Myocyte (in vitro differentiated cells): ENCODE results near the gene SRRM2. TPM values are rescaled to one million over a fixed set of nuclear protein-coding genes. Genes with fewer than 3 reads are reported as not detected.
A peak's percentile ranks its signal among the peaks of the same experiment; 100 is the strongest.

ENCODE experiments used
- DNase-seq: peaks from one replicate; pipeline ENCODE4 v3.0.0-alpha.2; 2012; ENCODE audit warnings: low read depth
- total RNA-seq: library from RNA; depleted of rRNA; stranded (reverse); fragments of >200 nt; gene quantifications from 2 replicates; pipeline ENCODE4 v1.2.3, GENCODE V29; 2014

Gene SRRM2
- total RNA-seq, 1 donor from 2014 or later = 93.8 TPM

- no peak for DNase-seq
Measured at GRCh38 chr16:2775765-2776499, 23.5 kb downstream of the SRRM2 start.

DNA sequence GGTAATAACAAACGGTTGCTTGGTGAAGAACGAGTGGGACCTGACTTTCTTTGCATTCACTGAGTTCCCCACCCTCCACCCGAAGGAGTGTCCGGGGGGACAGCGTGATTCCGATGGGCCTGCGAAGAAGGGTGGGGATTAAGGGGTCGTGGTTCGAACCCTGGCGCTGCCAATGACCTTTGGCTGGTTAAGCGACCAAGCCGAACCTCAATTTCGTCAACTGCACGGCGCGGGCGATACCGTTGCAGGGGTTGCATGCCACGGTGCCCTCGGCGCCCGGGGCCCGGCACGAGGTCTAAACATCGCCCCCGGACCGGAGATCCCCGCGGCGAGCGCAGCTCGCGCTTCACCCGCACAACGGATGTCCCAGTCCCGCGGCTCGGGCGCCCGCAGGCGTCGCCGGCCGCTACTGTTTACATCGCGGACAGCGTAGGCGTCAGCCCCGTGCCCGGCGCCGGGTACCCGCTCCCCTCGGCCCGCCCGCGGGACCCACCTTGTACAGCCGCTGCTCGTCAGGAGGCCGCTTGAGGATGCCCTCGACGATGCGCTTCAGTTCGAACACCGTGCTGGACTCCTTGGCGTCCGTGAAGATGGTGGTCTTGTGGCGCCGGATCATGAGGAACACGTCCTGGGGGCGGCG is 24.2 kb downstream of the SRRM2 start:
- DNase-seq = no peak

- DNase-seq = peak; percentile 86
Measured at GRCh38 chr16:2777231-2777902, 24.9 kb downstream of the SRRM2 start, which contains the start of gene ELOB. ELOB (minus strand) TSS chr16:2777280; CDS start chr16:2777239, 41 bp downstream.

DNA sequence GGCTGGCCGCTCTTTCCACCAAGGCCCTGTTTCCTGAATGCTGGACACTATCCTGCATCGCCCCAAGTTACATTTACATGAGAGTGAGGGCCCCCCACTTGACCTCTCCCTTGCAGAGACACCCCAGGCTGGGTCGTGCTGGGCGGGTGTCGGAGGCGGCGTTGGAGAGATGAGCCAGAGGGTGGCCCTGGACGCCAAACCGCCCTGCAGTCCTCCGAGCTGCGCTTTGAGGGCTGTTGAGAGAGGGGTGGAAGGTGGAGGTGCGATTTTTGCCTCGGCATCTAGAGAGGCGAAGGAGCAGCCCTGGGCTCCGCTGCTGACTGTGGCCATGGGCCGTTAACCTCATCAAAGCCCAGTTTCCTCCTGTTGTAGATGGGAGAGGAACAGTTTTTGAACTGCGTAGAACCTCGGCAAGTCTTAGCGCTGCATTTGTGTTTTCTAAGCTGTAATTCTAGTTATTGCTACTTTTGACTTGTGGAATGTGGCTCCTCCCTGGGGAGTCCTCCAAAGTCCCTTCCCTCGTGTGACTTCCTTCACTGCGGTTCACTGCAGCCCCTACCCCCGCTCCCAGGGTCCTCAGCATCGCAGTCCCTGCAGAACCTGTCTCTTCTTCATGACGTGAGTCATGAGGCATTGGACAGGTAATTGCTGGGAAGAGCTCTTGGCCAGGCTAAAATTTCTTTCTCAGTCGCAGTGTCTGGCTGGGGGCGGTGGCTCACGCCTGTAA is 25.6 kb downstream of the SRRM2 start:
- DNase-seq = no peak

GRCh38 chr16:2778630-2778958 is 26.2 kb downstream of the SRRM2 start:
- no peak for DNase-seq

- DNase-seq = no peak
Measured at GRCh38 chr16:2779151-2779920, 26.9 kb downstream of the SRRM2 start.

DNA sequence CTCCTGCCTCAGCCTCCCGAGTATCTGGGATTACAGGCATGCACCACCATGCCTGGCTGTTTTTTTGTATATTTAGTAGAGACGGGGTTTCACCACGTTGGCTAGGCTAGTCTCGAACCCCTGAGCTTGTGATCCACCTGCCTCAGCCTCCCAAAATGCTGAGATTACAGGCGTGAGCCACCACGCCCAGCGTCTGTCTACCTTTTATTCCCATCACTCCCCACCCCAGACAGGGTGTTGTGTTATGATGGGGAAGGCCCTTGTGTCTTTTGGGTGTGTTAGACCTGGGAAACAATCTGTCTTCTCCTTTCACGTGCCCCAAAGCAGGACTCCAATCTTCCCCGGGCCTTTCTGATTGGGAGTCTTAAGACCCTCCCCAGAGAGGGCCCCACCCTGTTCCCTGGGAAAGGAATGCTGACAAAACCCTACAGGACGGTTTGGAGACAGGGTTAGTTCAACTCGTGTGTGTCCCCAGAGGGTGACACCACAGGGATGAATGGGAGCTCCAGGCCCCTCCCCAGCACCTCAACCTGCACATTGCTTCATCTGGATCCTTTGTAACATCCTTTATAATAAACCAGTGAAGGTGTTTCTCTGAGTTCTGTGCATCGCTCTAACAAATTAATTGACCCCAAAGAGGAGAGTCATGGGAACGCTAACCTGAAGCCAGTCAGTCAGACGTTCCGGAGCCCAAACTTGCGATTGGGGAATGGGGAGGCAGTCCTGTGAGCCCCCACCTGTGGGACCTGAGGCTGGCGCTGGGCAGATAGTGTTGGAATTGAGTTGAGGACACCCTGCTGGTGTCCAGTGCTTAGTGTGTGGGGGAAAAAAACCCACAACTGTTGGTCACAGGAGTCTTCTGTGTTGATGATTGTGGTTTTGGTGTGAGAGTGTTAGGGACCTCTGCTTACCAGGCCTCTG is 27.8 kb downstream of the SRRM2 start:
- DNase-seq = no peak

DNA sequence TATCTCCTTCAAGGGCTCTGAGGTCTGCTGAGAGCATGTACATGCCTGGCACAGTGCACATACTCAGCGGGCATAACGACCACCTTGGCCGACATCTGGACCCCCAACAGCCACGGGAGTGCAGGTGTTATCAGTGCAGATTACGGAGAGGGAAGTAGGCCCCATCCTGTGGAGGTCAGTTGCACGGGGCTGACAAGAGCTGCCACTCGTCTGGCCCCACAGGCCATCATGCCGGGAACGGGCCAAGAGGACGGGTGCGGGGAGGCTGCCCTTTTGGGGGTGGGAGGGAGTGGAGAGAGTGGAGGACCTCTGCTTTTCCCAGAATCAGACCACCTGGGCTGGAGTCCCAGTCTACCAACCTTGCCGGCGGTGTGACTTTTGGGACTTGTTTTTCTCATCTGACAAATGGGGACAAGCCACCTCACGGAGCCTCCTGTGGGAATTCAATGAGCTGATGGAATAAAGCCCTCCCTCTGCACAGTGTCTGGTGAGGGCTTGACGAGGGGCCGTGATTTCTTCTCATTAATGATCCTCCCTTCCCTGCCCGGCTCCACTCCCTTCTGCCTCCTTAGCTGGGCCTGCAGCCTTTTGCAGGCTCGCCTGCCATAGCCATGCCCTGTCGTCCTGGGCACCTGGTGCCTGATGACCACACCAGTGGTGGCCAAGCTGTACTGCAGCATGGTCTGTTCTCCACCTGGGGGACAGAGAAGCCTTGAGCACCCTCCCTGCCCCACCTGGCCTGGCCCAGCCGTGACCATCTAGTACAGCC is 30.3 kb downstream of the SRRM2 start:
- DNase-seq = no peak

GRCh38 chr16:2783581-2784357 is 31.3 kb downstream of the SRRM2 start:
- DNase-seq = no peak

- no peak for DNase-seq
Measured at GRCh38 chr16:2784358-2785100, 32.1 kb downstream of the SRRM2 start.

DNA sequence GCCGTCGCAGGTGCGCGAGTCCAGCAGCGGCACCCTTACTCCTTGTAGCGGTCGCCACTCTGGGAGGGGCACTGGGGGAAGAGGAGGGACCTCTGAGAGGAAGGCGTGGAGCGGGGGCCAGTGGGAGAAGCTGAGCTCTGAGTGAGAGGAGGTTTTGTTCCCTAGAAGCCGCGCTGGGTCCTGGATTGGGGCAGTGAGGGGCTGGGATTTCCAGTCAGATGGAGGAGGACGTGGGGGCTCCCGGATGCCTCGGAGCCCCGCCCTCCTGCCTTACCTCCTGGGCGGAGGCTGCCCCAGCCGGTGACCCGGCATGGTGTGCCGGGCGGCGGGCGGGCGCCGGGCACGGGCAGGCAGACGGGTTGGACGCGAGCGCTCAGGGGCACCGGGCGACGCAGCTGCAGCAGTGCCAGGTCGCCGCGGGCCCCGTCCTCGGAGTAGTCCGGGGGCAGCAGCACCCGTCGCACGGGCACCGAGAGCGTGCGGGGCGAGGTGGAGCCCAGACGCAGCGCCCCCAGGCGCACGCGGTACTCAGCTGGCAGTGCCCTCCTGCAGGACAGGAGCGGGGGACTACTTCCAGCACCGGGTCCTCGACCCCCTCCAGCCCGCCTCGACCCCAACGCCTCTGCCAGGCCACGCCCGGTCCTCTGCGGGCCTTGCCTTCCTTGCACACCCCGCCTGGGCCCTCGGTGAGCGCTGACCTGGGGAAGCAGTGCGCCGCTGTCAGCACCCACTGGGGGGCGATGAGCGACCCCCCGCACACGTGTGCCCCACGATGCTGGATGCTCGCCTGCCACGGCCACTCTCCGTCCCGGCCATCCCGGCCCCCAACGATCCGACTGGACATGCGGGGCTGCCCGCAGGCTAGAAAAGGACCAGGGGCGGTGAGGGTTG is 32.9 kb downstream of the SRRM2 start:
- no peak for DNase-seq

DNA sequence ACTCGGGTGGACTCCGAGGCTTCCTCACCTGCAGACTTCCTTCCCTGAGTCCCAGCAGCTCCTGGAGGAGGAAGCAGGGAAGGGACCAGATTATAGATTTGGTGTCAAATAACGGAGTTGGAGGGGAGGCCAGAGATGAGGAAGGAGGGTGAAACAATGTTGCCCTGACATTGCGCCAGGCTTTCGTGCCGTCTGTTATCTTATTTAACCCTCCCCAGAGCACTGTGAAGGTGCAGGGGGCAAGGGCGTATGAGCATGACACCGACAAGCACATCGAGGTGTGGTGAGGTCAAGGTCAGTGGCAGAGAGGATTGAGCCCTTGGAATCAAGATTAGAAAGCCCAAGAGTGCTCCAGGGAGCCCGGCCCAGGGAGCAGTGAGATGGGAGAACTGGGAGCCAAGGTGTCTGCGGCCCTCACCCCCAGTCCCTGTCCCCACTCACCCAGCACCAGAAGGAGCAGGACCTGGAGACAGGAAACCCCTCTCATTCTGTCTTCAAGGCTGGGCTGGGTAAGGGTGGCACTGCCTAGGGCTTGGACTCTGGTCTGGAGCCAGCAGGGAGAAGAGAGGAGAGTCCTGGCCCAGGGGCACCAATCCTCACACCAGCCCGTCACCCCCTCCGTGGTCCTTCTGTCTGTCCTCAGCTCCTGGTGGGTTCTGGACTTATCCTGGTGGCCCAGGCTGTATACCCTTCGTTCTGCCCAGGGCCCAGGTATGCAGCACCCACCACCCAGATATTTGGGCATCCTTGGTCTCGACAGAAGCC is 33.8 kb downstream of the SRRM2 start:
- no peak for DNase-seq

DNA sequence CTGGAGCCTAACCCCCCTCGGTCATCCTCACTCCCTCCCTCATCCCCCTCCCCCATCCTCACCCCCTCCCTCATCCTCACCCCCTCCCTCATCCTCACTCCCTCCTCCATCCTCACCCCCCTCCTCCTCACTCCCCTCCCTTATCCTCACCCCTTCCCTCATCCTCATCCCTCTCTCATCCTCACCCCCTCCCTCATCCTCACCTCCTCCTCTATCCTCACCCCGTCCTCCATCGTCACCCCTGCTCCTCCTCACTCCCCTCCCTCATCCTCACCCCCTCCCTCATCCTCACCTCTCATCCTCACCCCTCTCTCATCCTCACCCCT is 34.4 kb downstream of the SRRM2 start:
- DNase-seq = no peak

- no peak for DNase-seq
Measured at GRCh38 chr16:2787406-2787805, 35.0 kb downstream of the SRRM2 start, which contains the start of gene PRSS33. PRSS33 (minus strand) TSS chr16:2787560; CDS start chr16:2786547, 1,013 bp downstream.

DNA sequence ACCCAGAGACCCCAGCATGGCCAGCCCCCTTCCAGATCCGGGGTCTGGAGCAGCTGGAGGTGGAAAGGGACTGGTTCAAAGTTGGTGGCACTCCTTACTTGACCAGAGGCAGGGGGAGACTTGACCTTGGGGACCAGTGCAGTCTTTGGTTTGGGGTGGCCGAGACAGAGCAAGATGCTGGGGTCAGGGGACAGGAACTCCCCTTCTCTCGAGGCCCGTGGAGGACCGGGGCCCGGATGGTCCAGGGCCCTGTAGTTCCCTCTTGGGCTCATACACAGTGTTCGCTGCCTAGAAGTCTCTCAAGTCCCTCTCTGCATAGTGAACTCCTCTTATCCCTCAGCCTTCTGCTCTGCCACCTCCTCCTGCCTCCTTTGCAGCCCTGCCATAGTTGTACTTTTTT is 35.5 kb downstream of the SRRM2 start:
- DNase-seq = no peak

GRCh38 chr16:2790631-2791030 is 38.2 kb downstream of the SRRM2 start:
- DNase-seq = no peak
